H1 (cell line): ENCODE data around the gene DCTN5. TPM values are rescaled to one million over a fixed set of nuclear protein-coding genes. Genes with fewer than 3 reads are reported as not detected.

ENCODE experiments used
- CTCF ChIA-PET: fragments of 300-600 bp; sonication (Branson Sonifier 250); formaldehyde crosslinking; loops from one replicate; lab custom pipeline; 2021; ENCODE audit not compliant: partially characterized antibody; lab: Charles Lee
- POLR2A ChIA-PET: fragments of 300-600 bp; sonication (Branson Sonifier 250); formaldehyde crosslinking; loops from one replicate; lab custom pipeline; 2021; ENCODE audit warnings: inconsistent platforms; ENCODE audit not compliant: partially characterized antibody; lab: Charles Lee
- DNase-seq, 2 experiments: peaks; one replicate each; pipeline versions ENCODE4 v3.0.0 to v3.0.0-alpha.2; 2010 to 2022; ENCODE audit warnings: low spot score in 2 of 2, low read depth in 1 of 2, mixed read lengths in 1 of 2
- FAIRE-seq: peaks from 2 replicates; lab custom pipeline; 2011; peaks lifted over from hg19 to GRCh38; lab: Jason Lieb, UNC
- H2AFZ ChIP-seq: 2 replicates; pipeline ENCODE4 v1.8.1; 2012; ENCODE audit warnings: low read length, inconsistent platforms
- H2AK5ac ChIP-seq: 2 replicates; pipeline ENCODE4 v1.6.1; 2013; ENCODE audit warnings: low read depth, low read length
- H2BK120ac ChIP-seq: replicated peaks from 2 replicates; pipeline ENCODE3; 2013; ENCODE audit warnings: low read depth, low read length, inconsistent platforms
- H2BK12ac ChIP-seq: 2 replicates; pipeline ENCODE4 v1.6.1; 2013; ENCODE audit warnings: low read depth, low read length
- H2BK15ac ChIP-seq: 2 replicates; pipeline ENCODE4 v1.6.1; 2013; ENCODE audit warnings: low read length
- H2BK20ac ChIP-seq: 2 replicates; pipeline ENCODE4 v1.6.1; 2013; ENCODE audit warnings: low read length
- H2BK5ac ChIP-seq: 2 replicates; pipeline ENCODE4 v1.6.1; 2013; ENCODE audit warnings: low read depth, low read length
- H3K14ac ChIP-seq: 2 replicates; pipeline ENCODE4 v1.6.1; 2013; ENCODE audit warnings: inconsistent platforms; ENCODE audit not compliant: insufficient read length
- H3K18ac ChIP-seq: 2 replicates; pipeline ENCODE4 v1.6.1; 2013; ENCODE audit warnings: low read length; ENCODE audit errors: extremely low read depth
- H3K23ac ChIP-seq: 2 replicates; pipeline ENCODE4 v1.6.1; 2013; ENCODE audit warnings: inconsistent platforms; ENCODE audit not compliant: insufficient read length
- H3K23me2 ChIP-seq: 2 replicates; pipeline ENCODE4 v1.6.1; 2013; ENCODE audit warnings: low read depth, low read length
- H3K27ac ChIP-seq: 2 replicates; pipeline ENCODE4 v1.6.1; 2011; ENCODE audit warnings: low read depth, low read length, inconsistent platforms
- H3K27me3 ChIP-seq, 4 experiments: replicated peaks in 1 of 4; 1 replicate in 1 of 4; 2 replicates in 3 of 4; pipeline versions ENCODE4 v1.6.1 to v1.8.1; 2011 to 2013; ENCODE audit warnings: low read length in 3 of 4, mild to moderate bottlenecking in 3 of 4, inconsistent platforms in 2 of 4, mixed read lengths in 2 of 4, moderate library complexity in 1 of 4; ENCODE audit not compliant: control insufficient read depth in 3 of 4, insufficient read depth in 3 of 4; ENCODE audit errors: extremely low read depth in 1 of 4
- H3K36me3 ChIP-seq, 4 experiments: 2 replicates each; pipeline versions ENCODE4 v1.6.1 to v1.8.1; 2011 to 2013; ENCODE audit warnings: mild to moderate bottlenecking in 4 of 4, low read length in 3 of 4, moderate library complexity in 2 of 4, control low read depth in 1 of 4, inconsistent platforms in 1 of 4; ENCODE audit not compliant: insufficient read depth in 4 of 4, control insufficient read depth in 2 of 4
- H3K4ac ChIP-seq: replicated peaks from 2 replicates; pipeline ENCODE3; 2013; ENCODE audit warnings: low read length, low read depth, mixed read lengths, inconsistent platforms; ENCODE audit not compliant: insufficient read length
- H3K4me1 ChIP-seq, 4 experiments: replicated peaks in 1 of 4; 1 replicate in 1 of 4; 2 replicates in 3 of 4; pipeline versions ENCODE4 v1.6.1 to v1.8.1; 2011 to 2013; ENCODE audit warnings: low read length in 3 of 4, inconsistent platforms in 2 of 4, mixed read lengths in 1 of 4; ENCODE audit not compliant: insufficient read depth in 4 of 4, control insufficient read depth in 3 of 4
- H3K4me2 ChIP-seq, 2 experiments: 2 replicates each; pipeline versions ENCODE4 v1.6.1 to v1.8.1; 2011 to 2013; ENCODE audit warnings: low read depth in 2 of 2, low read length in 2 of 2, control low read depth in 1 of 2, inconsistent platforms in 1 of 2, mild to moderate bottlenecking in 1 of 2; ENCODE audit not compliant: insufficient read depth in 1 of 2
- H3K4me3 ChIP-seq, 4 experiments: fragments of 200-600, 300-600 bp in 1 of 4; sonication (generic), shearing (Covaris generic), sonication (Bioruptor Twin) in 1 of 4; 2 replicates each; pipeline versions ENCODE4 v1.5.1 to v1.8.1; 2011 to 2016; ENCODE audit warnings: low read length in 4 of 4, low read depth in 3 of 4, control low read depth in 2 of 4, inconsistent platforms in 2 of 4, mild to moderate bottlenecking in 2 of 4, mixed read lengths in 1 of 4, moderate library complexity in 1 of 4; ENCODE audit not compliant: insufficient read depth in 2 of 4; ENCODE audit errors: extremely low read depth in 1 of 4
- H3K56ac ChIP-seq: replicated peaks from 2 replicates; pipeline ENCODE3; 2013; ENCODE audit warnings: low read depth, mild to moderate bottlenecking, mixed read lengths, low read length, inconsistent platforms; ENCODE audit not compliant: insufficient read length
- H3K79me1 ChIP-seq: 2 replicates; pipeline ENCODE4 v1.6.1; 2013; ENCODE audit warnings: low read depth, low read length, control low read depth
- H3K79me2 ChIP-seq, 2 experiments: 2 replicates each; pipeline versions ENCODE4 v1.6.1 to v1.8.1; 2012 to 2013; ENCODE audit warnings: low read length in 2 of 2, mild to moderate bottlenecking in 2 of 2, inconsistent platforms in 1 of 2; ENCODE audit not compliant: insufficient read depth in 2 of 2, control insufficient read depth in 1 of 2
- H3K9ac ChIP-seq, 4 experiments: replicated peaks in 1 of 4; 1 replicate in 1 of 4; 2 replicates in 3 of 4; pipeline versions ENCODE4 v1.6.1 to v1.8.1; 2011 to 2013; ENCODE audit warnings: low read depth in 3 of 4, low read length in 3 of 4, control low read depth in 2 of 4, mild to moderate bottlenecking in 2 of 4, moderate library complexity in 2 of 4, inconsistent platforms in 1 of 4; ENCODE audit errors: extremely low read depth in 1 of 4
- H3K9me3 ChIP-seq, 2 experiments: 2 replicates each; pipeline versions ENCODE4 v1.6.1 to v1.8.1; 2012 to 2013; ENCODE audit warnings: mild to moderate bottlenecking in 2 of 2, moderate library complexity in 2 of 2, control low read depth in 1 of 2, inconsistent platforms in 1 of 2, low read depth in 1 of 2, low read length in 1 of 2, mixed read lengths in 1 of 2; ENCODE audit not compliant: insufficient read depth in 2 of 2
- H4K20me1 ChIP-seq, 2 experiments: replicated peaks in 1 of 2; 2 replicates each; pipeline versions ENCODE3 to v1.8.1; 2011 to 2013; ENCODE audit warnings: inconsistent platforms in 2 of 2, low read length in 2 of 2, mild to moderate bottlenecking in 1 of 2; ENCODE audit not compliant: insufficient read depth in 2 of 2, control insufficient read depth in 1 of 2
- H4K5ac ChIP-seq: 2 replicates; pipeline ENCODE4 v1.6.1; 2013; ENCODE audit warnings: low read length, low read depth, mixed read lengths, inconsistent platforms; ENCODE audit not compliant: insufficient read length
- H4K8ac ChIP-seq: 2 replicates; pipeline ENCODE4 v1.8.0; 2013; ENCODE audit warnings: mild to moderate bottlenecking, moderate library complexity, low read length, inconsistent platforms; ENCODE audit not compliant: insufficient read depth; ENCODE audit errors: extremely low read depth
- H4K91ac ChIP-seq: replicated peaks from 2 replicates; pipeline ENCODE3; 2013; ENCODE audit warnings: low read length, mixed read lengths, inconsistent platforms; ENCODE audit not compliant: insufficient read length
- BRCA1 ChIP-seq: IDR thresholded peaks from 2 replicates; pipeline ENCODE4 v1.6.1; 2012; ENCODE audit warnings: low read depth, low read length, improper control_type of control experiment
- FOSL1 ChIP-seq: IDR thresholded peaks from 2 replicates; pipeline ENCODE4 v1.6.1; 2011; ENCODE audit warnings: mild to moderate bottlenecking, low read depth, low read length, moderate library complexity; ENCODE audit not compliant: insufficient read depth
- GTF2F1 ChIP-seq: IDR thresholded peaks from 2 replicates; pipeline ENCODE4 v1.6.1; 2012; ENCODE audit warnings: low read depth, low read length, improper control_type of control experiment, borderline replicate concordance
- MAX ChIP-seq: IDR thresholded peaks from 2 replicates; pipeline ENCODE4 v1.6.1; 2012; ENCODE audit warnings: inconsistent platforms
- SP2 ChIP-seq: IDR thresholded peaks from 2 replicates; pipeline ENCODE4 v1.6.1; 2012; ENCODE audit warnings: mild to moderate bottlenecking, low read length, inconsistent platforms
- SUZ12 ChIP-seq: fragments of 200-600 bp; sonication (generic); IDR thresholded peaks from 2 replicates; pipeline ENCODE4 v1.6.1; 2012; ENCODE audit warnings: mild to moderate bottlenecking, inconsistent platforms, low read length, moderate library complexity, mixed read lengths
- TBP ChIP-seq: IDR thresholded peaks from 2 replicates; pipeline ENCODE4 v1.6.1; 2011; ENCODE audit warnings: low read depth, low read length, improper control_type of control experiment
- YY1 ChIP-seq: IDR thresholded peaks from 2 replicates; pipeline ENCODE4 v1.6.1; 2011; ENCODE audit warnings: low read depth, mild to moderate bottlenecking, low read length
- WGBS, 2 experiments: shearing (Covaris generic) in 1 of 2; methylation state at CpG; one replicate each; pipeline versions ENCODE4 v1.1.6 to v1.1.7; 2013 to 2015; ENCODE audit warnings: low lambda C conversion rate in 2 of 2, mixed read lengths in 2 of 2, inconsistent platforms in 1 of 2, low coverage in 1 of 2, missing lambda C conversion rate in 1 of 2; ENCODE audit not compliant: insufficient replicate concordance in 2 of 2, insufficient coverage in 1 of 2, insufficient read length in 1 of 2; ENCODE audit errors: extremely low coverage in 1 of 2, missing lambda C conversion rate in 1 of 2; 5-methylcytosine and 5-hydroxymethylcytosine counted together
- polyA plus RNA-seq, 7 experiments: library from polyadenylated mRNA; depleted of rRNA in 3 of 7; stranded (reverse) in 5 of 7; unstranded in 2 of 7; fragments of >200 nt in 5 of 7; fragments of 200-250 nt in 2 of 7; gene quantifications; 1 replicate in 5 of 7; 2 replicates in 1 of 7; 4 replicates in 1 of 7; pipeline versions ENCODE4 v1.2.1 to v1.2.3, GENCODE V29; 2011 to 2013; ENCODE audit warnings: missing spikeins in 2 of 7, mixed read lengths in 2 of 7
- total RNA-seq: library from RNA; stranded (reverse); fragmentation: NEBNext Ultra II Directional; extraction: Animal tissue kit (Norgen Biotek cat#: 25700); gene quantifications from 2 replicates; pipeline ENCODE4 v1.2.1, GENCODE V29; 2021

The DCTN5 gene
- total and polyA plus RNA-seq, 2 of the 8 experiments (the other 6 are each of a cell fraction or from before 2014, with no cell fraction given), result 36.0 to 74.0 TPM

GRCh38 chr16:23711785-23712184, 70.5 kb downstream of the DCTN5 start:
- Histone ChIP-seq H2BK15ac (no peak overlapping the region), H3K27me3 (peaks cover 2 to 21% (median 19%) of the 10 kb centered on the region in 4 experiments), H3K9ac (no peak overlapping the region), H3K79me1 (no peaks in the 10 kb centered on the region), H2AK5ac (no peak overlapping the region), H3K14ac (no peak overlapping the region), H3K18ac (no peak overlapping the region), H2BK20ac (no peak overlapping the region), H3K56ac (no peak overlapping the region), H3K79me2 (no peaks in the 10 kb centered on the region), H2AFZ (no peak overlapping the region), H3K4ac (no peak overlapping the region), H3K23ac (no peak overlapping the region), H2BK120ac (no peak overlapping the region), H3K36me3 (no peaks in the 10 kb centered on the region), H3K9me3 (peaks cover 8% of the 10 kb centered on the region in 2 experiments; a peak in 2 of 4 replicates), H3K27ac (no peak overlapping the region), H3K4me1 (no peaks in the 10 kb centered on the region; a peak in 1 of 7 replicates), H2BK12ac (no peak overlapping the region), H4K20me1 (no peaks in the 10 kb centered on the region), H4K8ac (no peak overlapping the region), H3K4me2 (peak overlapping the region in 1 of 2 experiments; percentile 73; a peak in 1 of 4 replicates), H3K23me2 (peaks cover 10% of the 10 kb centered on the region; the same call in 1 of the 2 replicates), H2BK5ac (no peak overlapping the region), H4K5ac (no peak overlapping the region), H3K4me3 (no peak overlapping the region), H4K91ac (no peak overlapping the region)
- DNase-seq, result no peak
- 90% methylated on average over 4 of the region's 4 CpGs; no CpG with 5 or more reads in 1 of the 2 experiments for WGBS, 2 experiments
- no peak for FAIRE-seq
- ChIA-PET CTCF (interaction anchor here (1.3 to 2.4 kb wide), 3 partner anchors 8 to 334 kb away, joined by 3 to 7 read pairs (median 3); no protein-coding TSS in a partner anchor), POLR2A (interaction anchor here (0.5 to 1.8 kb wide), 6 partner anchors 8 to 92 kb away, joined by 3 to 5 read pairs (median 3); partner anchors contain the start of gene PLK1)
- TF ChIP-seq SP2 (no peak), YY1 (no peak), MAX (no peak), BRCA1 (no peak), FOSL1 (no peak), GTF2F1 (no peak), SUZ12 (no peak), TBP (no peak)
